HepG2 (cell line): ENCODE measurements around the gene HECTD1. TPM values are rescaled to one million over a fixed set of nuclear protein-coding genes. Genes with fewer than 3 reads are reported as not detected.

Experiments used
- ATF7 ChIP-seq, 2 experiments: fragments of 450-650 bp in 1 of 2; sonication (generic) in 1 of 2; formaldehyde crosslinking in 1 of 2; IDR thresholded peaks; 2 replicates each; pipeline versions ENCODE4 v1.4.0 to v1.6.1; 2016 to 2020; ENCODE audit warnings: antibody characterized with exemption in 1 of 2, mild to moderate bottlenecking in 1 of 2, missing genetic modification reagents in 1 of 2
- ESRRA ChIP-seq: sonication (generic); formaldehyde crosslinking; IDR thresholded peaks from 2 replicates; pipeline ENCODE4 v1.5.1; 2020; ENCODE audit warnings: mild to moderate bottlenecking, low read depth, missing genetic modification reagents
- GATAD1 ChIP-seq: IDR thresholded peaks from 2 replicates; pipeline ENCODE4 v1.6.1; 2016; ENCODE audit warnings: missing genetic modification reagents, missing compliant biosample characterization
- HDAC2 ChIP-seq: sonication (generic); formaldehyde crosslinking; IDR thresholded peaks from 2 replicates; pipeline ENCODE4 v1.4.0; 2020; ENCODE audit warnings: missing genetic modification reagents
- HNRNPK ChIP-seq: fragments of 200-400 bp; formaldehyde crosslinking; IDR thresholded peaks from 2 replicates; pipeline ENCODE4 v1.6.1; 2018; ENCODE audit warnings: low read length, low read depth, moderate library complexity, mild to moderate bottlenecking; ENCODE audit not compliant: poor library complexity, severe bottlenecking
- JUND ChIP-seq: sonication (generic); formaldehyde crosslinking; IDR thresholded peaks from 2 replicates; pipeline ENCODE4 v1.8.0; 2022; ENCODE audit warnings: mild to moderate bottlenecking, missing genetic modification reagents
- MED8 ChIP-seq: sonication (generic); formaldehyde crosslinking; IDR thresholded peaks from 2 replicates; pipeline ENCODE4 v1.8.1; 2023; ENCODE audit warnings: mild to moderate bottlenecking, missing genetic modification reagents; ENCODE audit not compliant: insufficient replicate concordance
- NCOA2 ChIP-seq: sonication (generic); formaldehyde crosslinking; IDR thresholded peaks from 2 replicates; pipeline ENCODE4 v1.8.0; 2022; ENCODE audit warnings: inconsistent platforms
- NR3C1 ChIP-seq: sonication (generic); formaldehyde crosslinking; IDR thresholded peaks from 2 replicates; pipeline ENCODE4 v1.4.0; 2020; ENCODE audit warnings: missing genetic modification reagents
- POLR2G ChIP-seq: fragments of 200-400 bp; formaldehyde crosslinking; IDR thresholded peaks from 2 replicates; pipeline ENCODE4 v1.6.1; 2018; ENCODE audit warnings: mild to moderate bottlenecking, low read depth, low read length, moderate library complexity
- RFXAP ChIP-seq: sonication (generic); formaldehyde crosslinking; IDR thresholded peaks from 2 replicates; pipeline ENCODE4 v1.4.0; 2020; ENCODE audit warnings: missing genetic modification reagents, borderline replicate concordance
- TP53 ChIP-seq: sonication (generic); formaldehyde crosslinking; conservative IDR thresholded peaks from 2 replicates; pipeline ENCODE4 v1.4.0; 2020; ENCODE audit warnings: missing genetic modification reagents
- TRIM24 ChIP-seq: sonication (generic); formaldehyde crosslinking; IDR thresholded peaks from 2 replicates; pipeline ENCODE4 v1.8.0; 2022; ENCODE audit warnings: mild to moderate bottlenecking, missing genetic modification reagents
- ZC3H13 ChIP-seq: sonication (generic); formaldehyde crosslinking; IDR thresholded peaks from 2 replicates; pipeline ENCODE4 v1.8.1; 2023; ENCODE audit warnings: mild to moderate bottlenecking, missing genetic modification reagents, moderate library complexity
- ZEB1 ChIP-seq: IDR thresholded peaks from 2 replicates; pipeline ENCODE4 v1.6.1; 2012; ENCODE audit warnings: mild to moderate bottlenecking, low read depth, inconsistent platforms; ENCODE audit not compliant: insufficient replicate concordance
- ZNF17 ChIP-seq: sonication (generic); formaldehyde crosslinking; IDR thresholded peaks from 2 replicates; pipeline ENCODE4 v1.5.0; 2020; ENCODE audit warnings: mild to moderate bottlenecking, missing genetic modification reagents
- ZNF282 ChIP-seq: fragments of 450-650 bp; IDR thresholded peaks from 2 replicates; pipeline ENCODE4 v1.6.1; 2018; ENCODE audit not compliant: partially characterized antibody
- ZNF431 ChIP-seq: sonication (generic); formaldehyde crosslinking; IDR thresholded peaks from 2 replicates; pipeline ENCODE4 v1.9.0; 2022; ENCODE audit warnings: missing genetic modification reagents, low read depth, mild to moderate bottlenecking, borderline replicate concordance
- ZNF503 ChIP-seq: sonication (generic); formaldehyde crosslinking; IDR thresholded peaks from 2 replicates; pipeline ENCODE4 v1.4.0; 2020; ENCODE audit warnings: missing genetic modification reagents
- ZNF615 ChIP-seq: sonication (generic); formaldehyde crosslinking; IDR thresholded peaks from 2 replicates; pipeline ENCODE4 v1.5.0; 2020; ENCODE audit warnings: mild to moderate bottlenecking, missing genetic modification reagents, borderline replicate concordance
- ZNF616 ChIP-seq: sonication (generic); formaldehyde crosslinking; IDR thresholded peaks from 2 replicates; pipeline ENCODE4 v1.5.0; 2020; ENCODE audit warnings: low read depth, mild to moderate bottlenecking, missing genetic modification reagents
- ZNF703 ChIP-seq: sonication (generic); formaldehyde crosslinking; IDR thresholded peaks from 2 replicates; pipeline ENCODE4 v1.5.1; 2020; ENCODE audit warnings: missing genetic modification reagents, mild to moderate bottlenecking, moderate library complexity, borderline replicate concordance
- ZNF790 ChIP-seq: sonication (generic); formaldehyde crosslinking; IDR thresholded peaks from 2 replicates; pipeline ENCODE4 v1.8.0; 2022; ENCODE audit warnings: missing genetic modification reagents, mild to moderate bottlenecking, borderline replicate concordance
- ZNF841 ChIP-seq: sonication (generic); formaldehyde crosslinking; IDR thresholded peaks from 2 replicates; pipeline ENCODE4 v1.8.1; 2023; ENCODE audit warnings: missing genetic modification reagents, borderline replicate concordance
- ZNF850 ChIP-seq: sonication (generic); formaldehyde crosslinking; conservative IDR thresholded peaks from 2 replicates; pipeline ENCODE4 v1.9.0; 2021; ENCODE audit warnings: mild to moderate bottlenecking, missing genetic modification reagents
- ZSCAN20 ChIP-seq: sonication (generic); formaldehyde crosslinking; IDR thresholded peaks from 2 replicates; pipeline ENCODE4 v1.4.0; 2020; ENCODE audit warnings: missing genetic modification reagents, mild to moderate bottlenecking, borderline replicate concordance
- polyA plus RNA-seq, 8 experiments: library from polyadenylated mRNA; depleted of rRNA in 3 of 8; stranded (reverse) in 7 of 8; unstranded in 1 of 8; fragments of >200 nt; fragmentation: Illumina TruSeq in 4 of 8; extraction: Trizol in 4 of 8; gene quantifications; 2 replicates each; pipeline versions ENCODE4 v1.2.1 to v1.2.3, GENCODE V29; 2011 to 2016; ENCODE audit warnings: low read depth in 4 of 8, missing spikeins in 1 of 8, mixed read lengths in 1 of 8; ENCODE audit not compliant: insufficient read depth in 1 of 8
- total RNA-seq, 5 experiments: library from RNA; depleted of rRNA; stranded (reverse); fragments of >200 nt; fragmentation: Illumina TruSeq; extraction: Trizol; gene quantifications; 2 replicates each; pipeline ENCODE4 v1.2.3, GENCODE V29; 2016; ENCODE audit warnings: low read depth in 1 of 5
- TF ChIP-seq, protein P1 (sequence below): sonication (generic); formaldehyde crosslinking; IDR thresholded peaks from 2 replicates; pipeline ENCODE4 v1.9.0; 2022; ENCODE audit warnings: missing genetic modification reagents, mild to moderate bottlenecking, borderline replicate concordance

Gene HECTD1
- total and polyA plus RNA-seq, 2 of the 13 experiments (the other 11 are each of a cell fraction or from before 2014, with no cell fraction given) = 312 to 560 TPM

DNA sequence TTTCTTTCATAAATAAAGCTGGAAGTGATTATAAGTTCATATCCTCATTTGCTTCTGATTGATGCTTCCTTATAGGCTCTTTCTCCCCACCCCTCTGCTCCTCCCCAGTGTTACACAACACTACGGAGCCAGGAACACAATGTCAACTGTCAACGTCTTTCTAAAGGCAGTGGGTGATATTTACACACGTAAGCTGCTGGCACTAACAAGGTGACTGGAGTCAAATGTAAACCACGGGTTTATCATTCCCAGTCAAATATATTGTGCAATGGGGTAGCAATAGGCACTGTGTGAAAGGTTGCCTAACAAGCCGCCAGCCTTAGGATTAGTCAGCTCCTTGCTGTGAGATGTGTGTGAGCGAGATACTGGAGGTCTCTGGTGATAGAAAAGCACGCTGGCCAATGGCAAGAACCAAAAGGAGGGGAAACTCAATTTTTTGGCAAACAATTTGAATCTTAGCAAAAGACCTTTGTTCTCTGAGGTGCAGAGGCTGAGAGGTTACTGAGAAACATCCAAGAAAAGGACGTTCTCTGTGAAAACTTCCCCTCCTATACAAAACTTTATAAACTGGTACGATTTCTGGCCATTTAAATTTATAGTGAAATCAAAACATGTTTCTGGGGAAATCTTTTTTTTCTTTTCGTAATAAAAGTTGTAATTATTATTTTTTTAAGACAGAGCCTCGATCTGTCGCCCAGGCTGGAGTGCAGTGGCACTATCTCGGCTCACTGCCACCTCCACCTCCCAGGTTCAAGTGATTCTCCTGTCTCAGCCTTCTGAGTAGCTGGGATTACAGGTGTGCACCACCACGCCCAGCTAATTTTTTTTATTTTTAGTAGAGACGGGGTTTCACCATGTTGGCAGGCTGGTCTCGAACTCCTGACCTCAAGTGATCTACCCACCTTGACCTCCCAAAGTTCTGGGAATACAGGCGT is 22.3 kb upstream of the HECTD1 start (continued):
- TF ChIP-seq ZNF616 (CRISPR knock-in tag) (peak; percentile 83), POLR2G (peak; percentile 77), ZNF503 (CRISPR knock-in tag) (peak; percentile 100), JUND (CRISPR knock-in tag) (peak; percentile 98), NR3C1 (CRISPR knock-in tag) (no peak), ZNF703 (peak; percentile 98; the same call in 1 of the 2 replicates), ZNF431 (CRISPR knock-in tag) (peak; percentile 99), ATF7 (IDR thresholded peaks at IDR 0.05) (peak; percentile 94), ATF7 (CRISPR knock-in tag; IDR thresholded peaks at IDR 0.05) (peak; percentile 98), ZEB1 (peak; percentile 98), ZSCAN20 (CRISPR knock-in tag) (peak; percentile 34; the same call in 1 of the 2 replicates), TP53 (peak; percentile 96), RFXAP (CRISPR knock-in tag) (peak; percentile 99), ZNF615 (peak; percentile 100), GATAD1 (CRISPR knock-in tag) (peak; percentile 92), ESRRA (CRISPR knock-in tag) (peak; percentile 99), HNRNPK (no peak), MED8 (peak; percentile 99), TRIM24 (CRISPR knock-in tag) (peak; percentile 100), ZNF790 (peak; percentile 98), ZNF282 (no peak), HDAC2 (CRISPR knock-in tag) (peak; percentile 100), ZC3H13 (CRISPR knock-in tag) (peak; percentile 100), ZNF17 (CRISPR knock-in tag) (peak; percentile 96), ZNF841 (CRISPR knock-in tag) (peak; percentile 98), ZNF850 (CRISPR knock-in tag) (no peak), NCOA2 (peak; percentile 100)
- TF ChIP-seq, protein P1, sequence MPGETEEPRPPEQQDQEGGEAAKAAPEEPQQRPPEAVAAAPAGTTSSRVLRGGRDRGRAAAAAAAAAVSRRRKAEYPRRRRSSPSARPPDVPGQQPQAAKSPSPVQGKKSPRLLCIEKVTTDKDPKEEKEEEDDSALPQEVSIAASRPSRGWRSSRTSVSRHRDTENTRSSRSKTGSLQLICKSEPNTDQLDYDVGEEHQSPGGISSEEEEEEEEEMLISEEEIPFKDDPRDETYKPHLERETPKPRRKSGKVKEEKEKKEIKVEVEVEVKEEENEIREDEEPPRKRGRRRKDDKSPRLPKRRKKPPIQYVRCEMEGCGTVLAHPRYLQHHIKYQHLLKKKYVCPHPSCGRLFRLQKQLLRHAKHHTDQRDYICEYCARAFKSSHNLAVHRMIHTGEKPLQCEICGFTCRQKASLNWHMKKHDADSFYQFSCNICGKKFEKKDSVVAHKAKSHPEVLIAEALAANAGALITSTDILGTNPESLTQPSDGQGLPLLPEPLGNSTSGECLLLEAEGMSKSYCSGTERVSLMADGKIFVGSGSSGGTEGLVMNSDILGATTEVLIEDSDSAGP (CRISPR knock-in tag) = peak; percentile 92; the same call in 1 of the 2 replicates
